ENCODE results near the gene ZMIZ1. TPM values are rescaled to one million over a fixed set of nuclear protein-coding genes. Genes with fewer than 3 reads are reported as not detected.

ZMIZ1 gene
- total and polyA plus RNA-seq, 4 donors: 3.9 to 19.1 (median 9.8) TPM

DNA sequence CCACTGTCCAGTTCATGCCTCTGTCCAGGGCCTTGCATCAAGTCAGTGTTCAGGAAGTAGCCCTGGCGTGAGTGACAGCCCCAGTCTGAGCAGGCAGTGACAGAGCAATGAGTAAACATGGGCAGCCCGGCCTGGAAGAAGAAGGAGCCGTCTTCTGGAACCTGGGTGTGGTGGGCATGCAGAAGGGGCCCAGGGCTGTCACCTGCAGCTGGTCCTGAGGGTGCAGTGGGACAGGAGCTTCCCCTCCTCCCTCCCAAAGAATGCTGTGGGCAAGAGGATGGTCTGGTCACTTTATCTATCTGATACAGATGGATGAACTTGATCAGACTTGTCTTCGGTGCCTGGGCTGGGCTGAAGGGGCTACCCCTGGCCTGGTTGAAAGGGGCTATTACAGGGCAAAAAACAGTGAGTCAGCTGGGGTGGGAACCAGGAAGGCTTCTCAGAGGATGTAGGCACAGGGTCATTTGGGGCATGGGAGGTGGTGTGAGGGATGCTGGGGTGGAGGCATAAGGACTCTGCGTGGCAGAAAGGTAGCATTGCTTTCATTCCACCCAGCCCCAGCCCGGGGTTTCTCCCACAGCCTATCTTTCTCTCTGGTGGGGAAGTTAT lies 235.8 kb downstream of the ZMIZ1 start (continued):
- TF ChIP-seq GABPA (IDR thresholded peaks at IDR 0.05 in 1 of 2, conservative IDR thresholded peaks at IDR 0.05 in 1 of 2) (no peak), EGR1 (IDR thresholded peaks at IDR 0.05; ENCODE audit: low read depth in 2 of 2) (no peak), TAF1 (conservative IDR thresholded peaks at IDR 0.05) (no peak), FOXA1 (IDR thresholded peaks at IDR 0.05) (no peak)
- TF ChIP-seq, protein P1, sequence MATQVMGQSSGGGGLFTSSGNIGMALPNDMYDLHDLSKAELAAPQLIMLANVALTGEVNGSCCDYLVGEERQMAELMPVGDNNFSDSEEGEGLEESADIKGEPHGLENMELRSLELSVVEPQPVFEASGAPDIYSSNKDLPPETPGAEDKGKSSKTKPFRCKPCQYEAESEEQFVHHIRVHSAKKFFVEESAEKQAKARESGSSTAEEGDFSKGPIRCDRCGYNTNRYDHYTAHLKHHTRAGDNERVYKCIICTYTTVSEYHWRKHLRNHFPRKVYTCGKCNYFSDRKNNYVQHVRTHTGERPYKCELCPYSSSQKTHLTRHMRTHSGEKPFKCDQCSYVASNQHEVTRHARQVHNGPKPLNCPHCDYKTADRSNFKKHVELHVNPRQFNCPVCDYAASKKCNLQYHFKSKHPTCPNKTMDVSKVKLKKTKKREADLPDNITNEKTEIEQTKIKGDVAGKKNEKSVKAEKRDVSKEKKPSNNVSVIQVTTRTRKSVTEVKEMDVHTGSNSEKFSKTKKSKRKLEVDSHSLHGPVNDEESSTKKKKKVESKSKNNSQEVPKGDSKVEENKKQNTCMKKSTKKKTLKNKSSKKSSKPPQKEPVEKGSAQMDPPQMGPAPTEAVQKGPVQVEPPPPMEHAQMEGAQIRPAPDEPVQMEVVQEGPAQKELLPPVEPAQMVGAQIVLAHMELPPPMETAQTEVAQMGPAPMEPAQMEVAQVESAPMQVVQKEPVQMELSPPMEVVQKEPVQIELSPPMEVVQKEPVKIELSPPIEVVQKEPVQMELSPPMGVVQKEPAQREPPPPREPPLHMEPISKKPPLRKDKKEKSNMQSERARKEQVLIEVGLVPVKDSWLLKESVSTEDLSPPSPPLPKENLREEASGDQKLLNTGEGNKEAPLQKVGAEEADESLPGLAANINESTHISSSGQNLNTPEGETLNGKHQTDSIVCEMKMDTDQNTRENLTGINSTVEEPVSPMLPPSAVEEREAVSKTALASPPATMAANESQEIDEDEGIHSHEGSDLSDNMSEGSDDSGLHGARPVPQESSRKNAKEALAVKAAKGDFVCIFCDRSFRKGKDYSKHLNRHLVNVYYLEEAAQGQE (IDR thresholded peaks at IDR 0.05): no peak

- no peaks in the 10 kb centered on the region for H3K9me3 ChIP-seq (ENCODE audit: control insufficient read depth in 4 of 4, low read length in 3 of 4)
- no peak overlapping the region for H3K27ac ChIP-seq (ENCODE audit: low read depth in 1 of 2, low read length in 2 of 2)
- DNase-seq (ENCODE audit: low spot score): no peak
- no peaks in the 10 kb centered on the region for H3K27me3 ChIP-seq (ENCODE audit: control insufficient read depth in 4 of 4, insufficient read depth in 4 of 4, low read length in 3 of 4)
- H3K4me1 ChIP-seq (ENCODE audit: control insufficient read depth in 4 of 4, insufficient read depth in 4 of 4, low read length in 3 of 4): peaks cover 0 to 15% (median 9%) of the 10 kb centered on the region in 4 donors
- H3K36me3 ChIP-seq (ENCODE audit: control insufficient read depth in 4 of 4, insufficient read depth in 3 of 4, low read depth in 1 of 4, low read length in 3 of 4): peaks cover 34 to 82% (median 46%) of the 10 kb centered on the region in 4 donors
- no peak overlapping the region for H3K9ac ChIP-seq (ENCODE audit: low read depth in 1 of 2, low read length in 2 of 2)
- 88% methylated on average over 8 of the region's 8 CpGs for WGBS
- H3K4me3 ChIP-seq (ENCODE audit: low read depth in 1 of 3, low read length in 3 of 3): no peak overlapping the region
- TF ChIP-seq SP1 (IDR thresholded peaks at IDR 0.05): no peak
- no peak for TF ChIP-seq ATF3 (IDR thresholded peaks at IDR 0.05)
- TF ChIP-seq RXRA (IDR thresholded peaks at IDR 0.05): no peak
- no peak for TF ChIP-seq EGR1 (IDR thresholded peaks at IDR 0.05; ENCODE audit: low read depth in 2 of 2)
- no peak for TF ChIP-seq MAX (IDR thresholded peaks at IDR 0.05)
- no peak for TF ChIP-seq JUND (IDR thresholded peaks at IDR 0.05)
- TF ChIP-seq RAD21 (IDR thresholded peaks at IDR 0.05): no peak
- TF ChIP-seq HNF4G (IDR thresholded peaks at IDR 0.05): no peak
- TF ChIP-seq YY1 (IDR thresholded peaks at IDR 0.05): no peak
- TF ChIP-seq HNF4A (conservative IDR thresholded peaks at IDR 0.05): no peak
- TF ChIP-seq FOXA1 (IDR thresholded peaks at IDR 0.05): no peak
- TF ChIP-seq, protein P2, sequence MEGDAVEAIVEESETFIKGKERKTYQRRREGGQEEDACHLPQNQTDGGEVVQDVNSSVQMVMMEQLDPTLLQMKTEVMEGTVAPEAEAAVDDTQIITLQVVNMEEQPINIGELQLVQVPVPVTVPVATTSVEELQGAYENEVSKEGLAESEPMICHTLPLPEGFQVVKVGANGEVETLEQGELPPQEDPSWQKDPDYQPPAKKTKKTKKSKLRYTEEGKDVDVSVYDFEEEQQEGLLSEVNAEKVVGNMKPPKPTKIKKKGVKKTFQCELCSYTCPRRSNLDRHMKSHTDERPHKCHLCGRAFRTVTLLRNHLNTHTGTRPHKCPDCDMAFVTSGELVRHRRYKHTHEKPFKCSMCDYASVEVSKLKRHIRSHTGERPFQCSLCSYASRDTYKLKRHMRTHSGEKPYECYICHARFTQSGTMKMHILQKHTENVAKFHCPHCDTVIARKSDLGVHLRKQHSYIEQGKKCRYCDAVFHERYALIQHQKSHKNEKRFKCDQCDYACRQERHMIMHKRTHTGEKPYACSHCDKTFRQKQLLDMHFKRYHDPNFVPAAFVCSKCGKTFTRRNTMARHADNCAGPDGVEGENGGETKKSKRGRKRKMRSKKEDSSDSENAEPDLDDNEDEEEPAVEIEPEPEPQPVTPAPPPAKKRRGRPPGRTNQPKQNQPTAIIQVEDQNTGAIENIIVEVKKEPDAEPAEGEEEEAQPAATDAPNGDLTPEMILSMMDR (IDR thresholded peaks at IDR 0.05; ENCODE audit: low read depth, low read length, missing input control): no peak
- TF ChIP-seq, protein P3, sequence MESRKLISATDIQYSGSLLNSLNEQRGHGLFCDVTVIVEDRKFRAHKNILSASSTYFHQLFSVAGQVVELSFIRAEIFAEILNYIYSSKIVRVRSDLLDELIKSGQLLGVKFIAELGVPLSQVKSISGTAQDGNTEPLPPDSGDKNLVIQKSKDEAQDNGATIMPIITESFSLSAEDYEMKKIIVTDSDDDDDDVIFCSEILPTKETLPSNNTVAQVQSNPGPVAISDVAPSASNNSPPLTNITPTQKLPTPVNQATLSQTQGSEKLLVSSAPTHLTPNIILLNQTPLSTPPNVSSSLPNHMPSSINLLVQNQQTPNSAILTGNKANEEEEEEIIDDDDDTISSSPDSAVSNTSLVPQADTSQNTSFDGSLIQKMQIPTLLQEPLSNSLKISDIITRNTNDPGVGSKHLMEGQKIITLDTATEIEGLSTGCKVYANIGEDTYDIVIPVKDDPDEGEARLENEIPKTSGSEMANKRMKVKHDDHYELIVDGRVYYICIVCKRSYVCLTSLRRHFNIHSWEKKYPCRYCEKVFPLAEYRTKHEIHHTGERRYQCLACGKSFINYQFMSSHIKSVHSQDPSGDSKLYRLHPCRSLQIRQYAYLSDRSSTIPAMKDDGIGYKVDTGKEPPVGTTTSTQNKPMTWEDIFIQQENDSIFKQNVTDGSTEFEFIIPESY (IDR thresholded peaks at IDR 0.05): no peak
Measured at GRCh38 chr10:79305515-79305914, 236.7 kb downstream of the ZMIZ1 start.
